RPMI8226 (cell line): ENCODE measurements around the gene CCDC80.
A peak's percentile ranks its signal among the peaks of the same experiment; 100 is the strongest.

Source experiments
- DNase-seq: peaks from one replicate; pipeline ENCODE4 v3.0.0-alpha.2; 2015

Gene CCDC80, protein sequence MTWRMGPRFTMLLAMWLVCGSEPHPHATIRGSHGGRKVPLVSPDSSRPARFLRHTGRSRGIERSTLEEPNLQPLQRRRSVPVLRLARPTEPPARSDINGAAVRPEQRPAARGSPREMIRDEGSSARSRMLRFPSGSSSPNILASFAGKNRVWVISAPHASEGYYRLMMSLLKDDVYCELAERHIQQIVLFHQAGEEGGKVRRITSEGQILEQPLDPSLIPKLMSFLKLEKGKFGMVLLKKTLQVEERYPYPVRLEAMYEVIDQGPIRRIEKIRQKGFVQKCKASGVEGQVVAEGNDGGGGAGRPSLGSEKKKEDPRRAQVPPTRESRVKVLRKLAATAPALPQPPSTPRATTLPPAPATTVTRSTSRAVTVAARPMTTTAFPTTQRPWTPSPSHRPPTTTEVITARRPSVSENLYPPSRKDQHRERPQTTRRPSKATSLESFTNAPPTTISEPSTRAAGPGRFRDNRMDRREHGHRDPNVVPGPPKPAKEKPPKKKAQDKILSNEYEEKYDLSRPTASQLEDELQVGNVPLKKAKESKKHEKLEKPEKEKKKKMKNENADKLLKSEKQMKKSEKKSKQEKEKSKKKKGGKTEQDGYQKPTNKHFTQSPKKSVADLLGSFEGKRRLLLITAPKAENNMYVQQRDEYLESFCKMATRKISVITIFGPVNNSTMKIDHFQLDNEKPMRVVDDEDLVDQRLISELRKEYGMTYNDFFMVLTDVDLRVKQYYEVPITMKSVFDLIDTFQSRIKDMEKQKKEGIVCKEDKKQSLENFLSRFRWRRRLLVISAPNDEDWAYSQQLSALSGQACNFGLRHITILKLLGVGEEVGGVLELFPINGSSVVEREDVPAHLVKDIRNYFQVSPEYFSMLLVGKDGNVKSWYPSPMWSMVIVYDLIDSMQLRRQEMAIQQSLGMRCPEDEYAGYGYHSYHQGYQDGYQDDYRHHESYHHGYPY

GRCh38 chr3:112640930-112641801, at the start of gene CCDC80:
Gene CCDC80, minus strand, starts transcription at chr3:112641143. Its CDS starts 1,238 bp downstream, at chr3:112639905.
- no peak for DNase-seq

GRCh38 chr3:112689989-112690388, 49.0 kb upstream of the CCDC80 start:
- no peak for DNase-seq

GRCh38 chr3:112689385-112689784, 48.4 kb upstream of the CCDC80 start:
- DNase-seq, result no peak

- no peak for DNase-seq
These were observed 47.9 kb upstream of the CCDC80 start for GRCh38 chr3:112688819-112689218.

DNA sequence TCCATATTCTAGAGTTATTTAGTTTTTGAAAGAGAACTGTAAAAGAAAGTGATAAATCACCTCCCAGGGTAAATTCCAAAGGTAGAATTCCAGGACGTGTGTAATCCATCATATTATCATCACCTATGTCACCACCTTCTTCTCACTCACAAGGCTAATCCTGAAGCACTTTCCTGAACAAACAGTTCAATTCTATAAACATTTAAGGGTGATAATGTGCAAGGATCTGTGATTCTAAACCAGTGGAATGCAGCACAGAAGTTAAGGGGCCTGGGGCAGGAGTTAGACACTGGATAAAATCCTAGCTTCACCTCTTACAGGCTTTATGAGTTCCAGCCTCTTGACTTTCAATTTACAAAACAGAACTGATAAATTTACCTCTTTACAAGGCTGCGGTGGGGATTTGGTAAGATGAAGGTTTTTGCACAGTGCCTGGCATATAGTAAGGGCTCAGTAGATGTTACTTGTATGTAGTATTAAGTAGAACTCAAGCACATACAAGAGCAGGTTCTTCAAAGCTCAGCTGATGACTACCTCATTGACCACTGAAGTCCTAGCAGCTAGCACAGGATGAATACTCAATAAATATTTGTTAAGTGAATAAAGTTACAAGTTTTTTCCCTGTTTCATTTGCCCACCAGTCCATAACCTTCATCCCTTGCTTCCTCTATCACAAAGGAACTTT, 47.3 kb upstream of the CCDC80 start:
- no peak for DNase-seq

- no peak for DNase-seq
These were observed 46.7 kb upstream of the CCDC80 start for GRCh38 chr3:112687616-112688015.

DNA sequence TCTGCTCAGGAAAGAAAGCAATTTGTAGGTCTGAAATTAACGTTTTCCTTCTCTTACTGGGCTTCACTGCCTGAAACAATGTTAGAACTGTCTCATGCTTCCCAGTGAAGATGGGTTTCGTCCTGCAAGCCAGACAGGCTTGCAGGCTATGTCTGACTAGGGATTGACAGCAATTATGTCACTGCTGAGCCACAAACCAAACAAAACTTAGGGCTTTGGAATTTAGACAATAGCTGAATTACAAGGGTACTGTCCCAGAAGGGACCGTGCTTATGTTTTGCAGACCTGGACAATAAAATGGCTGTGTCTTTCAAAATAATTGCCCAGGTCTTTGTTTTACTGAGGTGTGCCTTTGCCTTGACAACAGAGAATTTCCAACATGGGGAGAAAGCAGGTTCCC, 46.3 kb upstream of the CCDC80 start:
- no peak for DNase-seq

- no peak for DNase-seq
These were observed 45.2 kb upstream of the CCDC80 start for GRCh38 chr3:112685956-112686799.

DNA sequence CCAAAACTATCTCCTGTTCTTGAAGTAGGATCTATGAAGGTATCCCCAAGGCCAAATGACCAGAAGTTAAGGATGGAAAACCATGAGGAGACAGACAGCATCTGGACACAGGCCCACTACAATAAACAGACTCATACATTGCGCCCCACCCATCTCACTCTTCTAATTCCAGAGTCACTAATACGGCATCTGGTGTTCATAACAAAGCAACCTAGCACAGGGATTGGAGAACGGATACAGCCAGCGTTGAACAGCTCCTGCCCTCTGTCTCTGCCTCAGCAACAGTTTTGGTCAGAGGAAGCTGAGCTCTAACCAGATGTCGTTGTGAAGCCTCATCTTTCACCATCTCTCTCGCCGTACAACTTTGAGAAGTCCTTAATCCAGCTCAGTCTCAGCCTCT, 44.5 kb upstream of the CCDC80 start:
- DNase-seq, result no peak

GRCh38 chr3:112682361-112682760, 41.4 kb upstream of the CCDC80 start:
- no peak for DNase-seq

DNA sequence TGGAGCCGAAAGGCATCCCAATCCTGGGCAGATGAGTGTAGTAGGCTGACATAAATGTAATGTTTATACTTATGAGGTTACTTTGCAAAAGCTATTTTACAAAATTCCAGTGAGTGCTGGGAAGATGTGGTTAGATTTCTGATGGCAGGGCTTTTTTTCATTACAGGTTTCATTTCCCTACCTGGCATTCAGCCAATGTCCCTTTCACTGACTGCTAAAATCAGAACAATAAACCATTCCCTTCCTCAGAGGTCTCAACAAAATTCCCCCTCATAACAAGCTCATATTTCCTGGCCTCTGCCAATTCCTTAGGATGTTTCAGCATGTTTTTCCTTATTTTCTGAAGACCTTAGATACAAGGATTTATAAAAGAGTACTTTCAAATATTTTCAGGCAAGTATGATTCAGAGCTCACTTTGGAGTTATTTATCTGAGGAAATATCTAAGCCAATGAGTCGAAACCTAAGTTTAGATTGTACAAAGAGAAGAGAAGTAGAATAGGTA, 40.9 kb upstream of the CCDC80 start:
- DNase-seq, result peak; percentile 63

- DNase-seq, result peak; percentile 89
These were observed 35.8 kb upstream of the CCDC80 start for GRCh38 chr3:112676659-112677234.

- DNase-seq, result no peak
These were observed 35.1 kb upstream of the CCDC80 start for GRCh38 chr3:112675943-112676535.

GRCh38 chr3:112675349-112675748, 34.4 kb upstream of the CCDC80 start:
- DNase-seq, result no peak

DNA sequence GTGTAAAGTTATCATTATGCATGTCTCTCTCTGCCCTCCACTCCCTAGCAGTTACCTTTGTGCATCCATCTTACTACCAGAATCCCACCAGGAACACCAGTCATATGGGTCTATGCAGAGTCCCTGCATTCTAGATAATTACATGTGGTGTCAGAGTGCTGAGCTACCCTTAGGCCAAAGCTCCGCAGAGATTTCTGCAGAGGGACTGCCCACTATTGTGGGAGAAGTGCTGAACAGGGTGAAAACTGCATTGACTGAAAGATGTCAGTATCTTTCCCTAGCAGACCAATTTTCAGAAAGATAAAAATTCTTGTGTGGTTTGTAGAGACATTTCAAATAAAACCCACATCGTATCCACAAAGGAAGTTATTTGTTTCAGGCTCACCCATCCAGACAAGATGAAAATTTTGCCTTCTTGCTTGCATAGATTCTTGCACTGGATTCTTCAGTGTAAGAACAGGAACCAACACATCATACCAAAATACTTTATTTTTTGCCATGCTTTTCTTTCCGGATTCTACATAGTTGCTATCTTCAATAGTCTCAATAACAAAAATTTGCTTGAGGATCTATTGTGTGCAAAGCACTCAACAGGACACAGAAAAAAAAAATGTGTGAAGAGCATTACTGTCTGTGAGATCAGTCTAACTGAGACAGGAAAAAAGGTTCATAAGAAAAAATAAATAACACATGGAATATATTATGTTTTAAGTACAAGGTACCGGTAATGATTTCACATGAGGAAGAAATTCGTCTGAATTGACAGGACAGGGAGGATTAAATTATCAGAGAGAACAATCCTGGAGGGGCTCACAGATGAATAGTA, 32.0 kb upstream of the CCDC80 start:
- DNase-seq, result no peak

DNA sequence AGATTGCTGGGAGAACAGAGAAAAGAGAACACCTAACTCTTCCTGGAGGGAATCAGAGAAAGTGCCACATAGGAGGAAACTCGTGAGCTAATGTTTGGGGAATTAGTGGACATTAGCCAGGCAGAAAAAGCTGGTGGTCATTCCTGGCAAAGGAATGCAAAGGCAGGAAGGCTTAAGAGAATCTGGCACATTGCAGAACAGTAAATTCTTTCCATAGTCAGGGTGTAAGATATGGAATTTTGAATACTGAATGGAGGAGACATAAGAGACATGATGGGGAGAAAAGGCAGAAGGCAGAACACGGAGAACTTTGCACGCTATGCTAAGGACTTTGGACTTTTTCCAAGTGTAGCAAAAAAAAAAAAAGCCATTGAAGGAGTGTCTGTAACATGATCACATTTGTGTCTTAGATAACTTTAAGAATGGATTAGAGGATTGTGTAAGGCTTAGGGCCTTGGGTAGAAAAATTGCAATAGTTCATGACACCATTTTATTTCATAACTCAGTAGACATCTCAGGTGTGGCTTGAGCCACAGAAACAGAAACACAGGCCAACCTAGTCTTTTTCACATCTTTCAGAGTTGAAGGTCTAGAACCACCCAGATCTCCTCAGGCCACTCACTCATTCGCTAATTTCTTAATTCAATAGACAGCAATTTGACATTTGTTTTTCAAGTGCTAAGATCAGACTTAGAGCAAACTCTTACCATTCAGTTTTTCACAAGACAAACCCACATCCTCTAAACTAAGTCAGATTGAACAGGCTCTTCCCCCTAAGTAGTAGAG, 31.2 kb upstream of the CCDC80 start:
- no peak for DNase-seq

DNA sequence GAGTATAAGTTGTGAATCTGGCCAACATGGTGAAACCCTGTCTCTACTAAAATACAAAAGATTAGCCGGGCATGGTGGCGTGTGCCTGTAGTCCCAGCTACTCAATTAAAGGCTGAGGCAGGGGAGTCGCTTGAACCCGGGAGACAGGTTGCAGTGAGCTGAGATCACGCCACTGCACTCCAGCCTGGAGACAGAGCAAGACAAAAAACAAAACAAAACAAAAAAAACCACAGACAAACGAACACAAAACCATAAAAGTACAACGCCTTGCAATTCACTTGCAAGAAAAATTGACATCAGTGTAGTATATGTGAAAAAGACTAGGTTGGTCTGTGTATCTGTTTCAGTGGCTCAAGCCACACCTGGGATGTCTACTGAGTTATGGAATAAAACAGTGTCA, 29.9 kb upstream of the CCDC80 start:
- DNase-seq, result no peak

- DNase-seq, result no peak
These were observed 26.7 kb upstream of the CCDC80 start for GRCh38 chr3:112667599-112667998.
